T-helper 1 cell (primary cell): Measurements from ENCODE around the gene OSM.

Experiments used
- DNase-seq, 5 donors: peaks; one replicate each; pipeline ENCODE4 v3.0.0-alpha.2; 2012 to 2020

The OSM gene

GRCh38 chr22:30285176-30285845 is 18.7 kb upstream of the OSM start:
- DNase-seq = no peak

GRCh38 chr22:30284666-30285065 is 18.0 kb upstream of the OSM start:
- DNase-seq = no peak

- DNase-seq = no peak
Observed at GRCh38 chr22:30284172-30284571, 17.5 kb upstream of the OSM start.

GRCh38 chr22:30283342-30283741 is 16.7 kb upstream of the OSM start:
- DNase-seq = no peak

- peak in 1 of 5 donors; percentile 61 for DNase-seq
Observed at GRCh38 chr22:30282616-30283046, 16.0 kb upstream of the OSM start.

- no peak for DNase-seq
Observed at GRCh38 chr22:30280505-30280904, 13.9 kb upstream of the OSM start.

- DNase-seq = no peak
Observed at GRCh38 chr22:30279932-30280331, 13.3 kb upstream of the OSM start.

- DNase-seq = no peak
Observed at GRCh38 chr22:30279046-30279788, 12.6 kb upstream of the OSM start.

- no peak for DNase-seq
Observed at GRCh38 chr22:30277547-30278344, 11.1 kb upstream of the OSM start.

- peak in 1 of 5 donors; percentile 39 for DNase-seq
Observed at GRCh38 chr22:30276039-30276438, 9.4 kb upstream of the OSM start.

- DNase-seq = peak in 1 of 5 donors; percentile 32
Observed at GRCh38 chr22:30275625-30276024, 9.0 kb upstream of the OSM start.

GRCh38 chr22:30274437-30274812 is 7.8 kb upstream of the OSM start:
- DNase-seq = no peak

GRCh38 chr22:30273711-30274436 is 7.2 kb upstream of the OSM start:
- no peak for DNase-seq

- DNase-seq = no peak
Observed at GRCh38 chr22:30272781-30273601, 6.3 kb upstream of the OSM start.

GRCh38 chr22:30270832-30271231 is 4.2 kb upstream of the OSM start:
- DNase-seq = no peak

GRCh38 chr22:30268331-30268730 is 1.7 kb upstream of the OSM start:
- no peak for DNase-seq

- DNase-seq = peak in 4 of 5 donors; percentile 48 to 90 (median 53)
Observed at GRCh38 chr22:30267382-30268302, 991 bp upstream of the OSM start.

- peak; percentile 52 to 91 (median 75) for DNase-seq
Observed at GRCh38 chr22:30265823-30266444, 717 bp downstream of the OSM start.

- peak in 1 of 5 donors; percentile 29 for DNase-seq
Observed at GRCh38 chr22:30265131-30265720, 1.4 kb downstream of the OSM start.

- DNase-seq = no peak
Observed at GRCh38 chr22:30263883-30264282, 2.8 kb downstream of the OSM start.
